ENCODE results near the gene PLD3.
A peak's percentile ranks its signal among the peaks of the same experiment; 100 is the strongest.
"Not testable (repeated sequence)": the region's sequence is repeated elsewhere in the genome, so short reads cannot be mapped to it uniquely, and the experiment has no call there.

Gene PLD3

DNA sequence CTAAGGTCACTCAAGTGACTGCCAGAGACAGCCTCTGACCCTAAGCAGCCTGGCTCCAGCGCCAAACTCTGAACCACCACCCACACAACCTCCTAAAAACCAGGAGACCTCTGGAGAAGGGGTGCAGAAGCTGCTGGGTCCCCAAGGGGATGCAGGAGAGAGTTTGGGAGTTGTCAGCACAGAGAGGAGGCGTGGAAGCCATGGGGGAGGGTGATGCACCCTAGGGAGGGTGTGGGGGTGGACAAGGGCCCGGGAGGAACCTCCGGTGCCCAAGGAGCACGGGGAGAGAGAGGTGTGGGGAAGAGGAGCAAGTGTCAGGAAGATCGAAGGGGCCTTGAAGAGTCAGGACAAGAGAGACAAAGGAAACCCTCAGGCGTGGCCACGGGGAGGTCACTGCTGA lies 43.6 kb downstream of the PLD3 start:
- no peak for DNase-seq

DNA sequence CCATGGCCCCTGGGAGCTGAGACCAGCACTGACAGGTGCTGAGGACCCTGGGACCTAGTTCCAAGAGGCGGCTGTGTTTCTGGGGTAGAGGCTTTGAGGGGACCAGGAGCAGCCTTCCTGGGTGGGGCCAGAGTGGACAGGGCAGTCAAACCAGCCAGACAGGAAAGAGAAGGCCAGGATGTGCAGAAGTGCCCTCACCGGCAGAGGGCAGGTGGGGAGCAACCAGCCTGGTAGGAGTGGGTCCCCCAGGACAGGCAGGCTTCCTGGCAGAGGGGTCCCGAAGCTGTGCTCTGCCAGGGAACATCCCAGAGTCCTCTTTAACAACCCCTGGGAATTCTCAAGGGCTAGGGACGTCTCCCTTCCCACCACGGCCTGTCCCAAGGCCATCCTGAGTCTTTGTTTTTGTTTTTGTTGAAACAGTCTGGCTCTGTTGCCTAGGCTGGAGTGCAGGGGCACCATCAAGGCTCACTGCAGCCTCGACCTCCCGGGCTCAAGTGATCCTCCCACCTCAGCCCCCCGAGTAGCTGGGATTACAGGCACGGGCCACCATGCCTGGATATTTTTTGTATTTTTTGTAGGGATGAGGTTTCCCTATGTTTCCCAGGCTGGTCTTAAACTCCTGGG lies 44.5 kb downstream of the PLD3 start:
- DNase-seq = no peak

DNA sequence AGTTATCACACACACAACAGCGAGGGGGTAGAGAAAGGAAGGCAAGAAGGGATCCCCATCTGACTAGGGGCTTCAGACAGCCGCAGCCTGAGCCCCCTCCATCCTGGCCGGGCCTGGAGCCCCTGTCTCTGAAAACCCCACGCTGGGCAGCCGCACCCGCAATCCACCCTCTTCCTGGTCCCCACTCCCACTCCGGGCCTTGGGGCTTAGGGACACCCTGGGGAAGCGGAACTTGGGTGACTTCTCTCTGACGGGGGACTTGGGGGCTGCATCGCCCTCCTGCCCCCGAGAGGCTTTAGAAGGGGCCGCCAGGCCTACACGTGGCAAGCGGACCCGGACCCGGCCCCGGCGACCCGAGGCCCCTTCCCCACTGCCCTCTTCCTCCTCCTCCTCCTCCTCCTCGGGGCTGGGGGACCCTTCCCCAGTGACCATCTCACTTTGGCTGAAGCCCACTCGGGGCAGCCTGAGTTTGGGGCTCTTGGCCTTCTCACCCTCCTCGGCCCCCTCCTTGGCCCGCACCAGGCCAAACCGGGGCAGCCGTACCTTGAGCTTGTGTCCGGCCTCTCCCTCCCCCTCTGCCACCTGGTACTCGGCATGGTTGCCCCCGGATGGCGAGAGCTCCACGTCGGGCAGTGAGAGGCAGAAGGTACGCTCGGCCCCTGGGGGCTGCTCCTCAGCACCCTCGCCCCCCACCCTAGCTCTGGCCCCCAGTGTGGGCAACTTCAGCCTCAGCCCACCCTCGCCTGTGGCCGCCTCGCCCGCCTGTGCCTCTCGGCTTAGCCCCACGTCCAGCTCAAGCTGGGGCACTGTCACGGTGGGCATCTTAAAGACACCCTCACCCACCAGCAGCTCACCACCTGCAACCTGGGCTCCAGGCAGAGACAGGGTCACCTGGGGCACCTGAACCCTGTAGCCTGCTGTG lies 45.7 kb downstream of the PLD3 start:
- DNase-seq = no peak

DNA sequence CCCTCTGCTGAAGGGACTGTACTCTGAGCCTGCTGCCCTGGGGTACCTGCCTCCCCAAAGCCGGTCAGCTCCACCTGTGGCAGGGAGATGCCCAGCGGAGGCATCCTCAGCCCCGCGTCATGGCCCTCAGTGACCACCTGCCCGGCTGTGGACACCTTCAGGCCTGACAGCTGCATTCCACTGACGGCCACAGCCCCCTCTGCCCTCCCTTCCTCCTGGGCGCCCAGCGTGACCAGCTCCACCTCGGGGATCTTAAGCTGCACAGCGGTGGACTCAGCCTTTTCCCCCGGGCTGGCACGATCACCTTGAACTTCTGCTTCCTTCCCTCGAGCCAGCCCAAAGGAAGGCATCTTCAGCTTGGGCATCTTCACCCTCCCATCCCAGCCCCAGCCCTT lies 46.3 kb downstream of the PLD3 start:
- DNase-seq = no peak

DNA sequence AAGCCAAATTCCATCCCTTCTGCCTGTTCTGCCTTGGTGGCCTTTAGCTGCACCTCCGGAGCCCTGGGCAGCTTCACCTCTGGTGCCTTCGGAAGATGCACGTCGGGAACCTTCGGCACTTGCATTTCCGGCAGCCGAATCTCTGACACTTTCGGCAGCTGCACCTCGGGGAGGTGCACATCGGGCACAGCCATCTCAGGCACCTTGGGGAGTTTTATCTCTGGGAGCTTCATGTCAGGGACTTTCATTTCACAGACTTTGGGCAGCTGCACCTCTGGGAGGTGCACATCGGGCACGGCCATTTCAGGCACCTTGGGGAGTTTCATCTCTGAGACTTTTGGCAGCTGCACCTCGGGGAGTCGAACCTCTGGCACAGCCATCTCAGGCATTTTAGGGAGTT lies 47.5 kb downstream of the PLD3 start:
- DNase-seq = no peak

DNA sequence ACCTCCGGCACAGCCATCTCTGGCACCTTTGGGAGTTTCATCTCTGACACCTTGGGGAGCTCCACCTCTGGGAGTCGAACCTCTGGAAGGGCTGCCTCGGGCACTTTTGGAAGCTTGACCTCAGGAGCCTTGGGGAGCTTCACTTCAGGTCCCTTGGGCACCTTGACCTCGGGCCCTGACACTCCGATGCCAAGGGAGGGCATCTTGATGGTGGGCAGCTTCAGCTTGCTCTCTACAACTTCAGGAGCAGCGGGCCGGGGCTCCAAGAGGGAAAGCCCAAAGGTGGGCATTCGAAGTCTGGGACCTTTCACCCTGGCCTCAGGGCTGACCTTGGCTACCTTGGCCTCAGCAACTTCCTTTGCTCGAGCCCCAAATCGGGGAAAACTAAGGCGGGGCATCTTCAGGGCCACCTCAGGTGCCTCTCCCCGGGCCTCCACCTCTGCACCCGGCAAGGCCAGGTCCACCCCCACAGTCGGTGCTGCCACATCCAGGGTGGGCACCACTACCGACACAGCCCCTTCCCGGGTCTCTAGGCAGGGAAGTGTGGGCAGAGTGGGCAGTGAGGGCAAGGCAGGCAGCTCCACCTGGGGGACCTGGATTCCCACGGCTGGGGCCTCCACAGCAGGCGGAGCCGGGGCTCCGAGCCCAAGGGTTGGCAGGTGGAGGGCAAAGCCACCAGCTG lies 48.5 kb downstream of the PLD3 start:
- DNase-seq = no peak

DNA sequence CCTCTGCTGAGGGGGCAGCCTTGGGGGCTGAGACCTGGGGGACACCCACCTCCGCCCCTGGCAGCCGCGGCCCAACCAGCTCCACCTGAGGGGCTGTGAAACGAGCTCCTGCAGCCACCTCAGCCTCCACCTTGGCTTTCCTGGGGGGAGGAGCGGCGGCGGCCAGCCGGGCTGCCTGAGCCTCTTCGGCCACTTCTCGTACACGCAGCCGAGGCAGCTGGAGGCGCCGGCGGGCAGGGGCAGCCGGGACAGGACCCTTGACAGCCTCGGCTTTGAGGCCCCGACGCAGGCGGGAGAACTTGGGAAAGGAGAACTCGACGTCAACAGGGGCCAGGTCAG lies 49.0 kb downstream of the PLD3 start:
- DNase-seq = no peak

DNA sequence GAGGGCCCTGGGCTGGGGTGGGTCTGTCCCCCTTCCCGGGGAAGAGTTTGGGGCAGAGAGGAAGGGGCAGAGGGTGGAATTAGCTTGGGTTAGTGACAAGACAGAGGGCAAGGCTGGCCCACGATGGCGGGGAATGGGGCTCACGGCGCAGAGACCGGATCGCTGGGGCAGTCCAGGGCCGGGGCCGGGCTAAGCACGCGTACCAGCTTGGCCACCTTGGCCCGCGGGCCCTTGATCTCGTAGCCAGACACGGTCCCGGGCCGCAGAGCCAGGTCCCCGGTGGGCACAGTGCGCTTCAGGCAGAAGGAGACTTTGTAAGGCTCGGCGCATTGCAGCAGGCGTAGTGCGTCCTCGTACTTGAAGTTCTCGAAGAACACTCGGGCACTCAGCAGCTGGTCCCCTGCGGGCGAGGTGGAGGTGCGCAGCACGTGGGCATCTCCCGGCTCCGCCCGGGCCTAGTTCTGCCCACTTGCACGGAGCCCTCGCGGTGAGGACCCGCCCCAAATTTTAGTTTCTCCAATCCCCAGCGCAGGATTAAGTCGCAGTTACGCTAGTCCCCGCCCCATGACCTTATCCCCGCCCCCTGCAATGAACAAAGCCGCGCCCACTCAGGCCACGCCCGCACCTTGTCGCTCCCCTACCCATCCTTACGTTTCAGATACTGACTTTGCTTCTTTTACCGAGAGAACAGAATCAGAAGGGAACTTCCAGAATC lies 50.1 kb downstream of the PLD3 start:
- DNase-seq = peak; percentile 64

DNA sequence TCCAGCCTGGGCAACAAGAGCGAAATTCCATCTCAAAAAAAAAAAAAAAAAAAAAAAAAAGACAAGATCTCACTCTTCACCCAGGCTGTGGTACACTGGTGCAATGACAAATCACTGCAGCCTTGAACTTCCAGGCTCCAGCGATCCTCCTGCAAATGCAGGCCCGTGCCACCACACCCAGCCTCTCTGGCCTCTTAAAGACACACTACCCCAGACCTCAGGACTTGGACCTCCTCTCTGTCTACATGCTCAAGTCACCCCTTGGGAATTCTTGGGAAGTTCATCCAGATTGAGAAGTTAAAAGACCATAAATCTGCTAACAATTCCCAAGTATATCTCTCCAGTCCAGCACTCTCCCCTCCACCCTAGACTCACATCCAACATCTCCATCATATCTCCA lies 52.1 kb downstream of the PLD3 start:
- DNase-seq = no peak

DNA sequence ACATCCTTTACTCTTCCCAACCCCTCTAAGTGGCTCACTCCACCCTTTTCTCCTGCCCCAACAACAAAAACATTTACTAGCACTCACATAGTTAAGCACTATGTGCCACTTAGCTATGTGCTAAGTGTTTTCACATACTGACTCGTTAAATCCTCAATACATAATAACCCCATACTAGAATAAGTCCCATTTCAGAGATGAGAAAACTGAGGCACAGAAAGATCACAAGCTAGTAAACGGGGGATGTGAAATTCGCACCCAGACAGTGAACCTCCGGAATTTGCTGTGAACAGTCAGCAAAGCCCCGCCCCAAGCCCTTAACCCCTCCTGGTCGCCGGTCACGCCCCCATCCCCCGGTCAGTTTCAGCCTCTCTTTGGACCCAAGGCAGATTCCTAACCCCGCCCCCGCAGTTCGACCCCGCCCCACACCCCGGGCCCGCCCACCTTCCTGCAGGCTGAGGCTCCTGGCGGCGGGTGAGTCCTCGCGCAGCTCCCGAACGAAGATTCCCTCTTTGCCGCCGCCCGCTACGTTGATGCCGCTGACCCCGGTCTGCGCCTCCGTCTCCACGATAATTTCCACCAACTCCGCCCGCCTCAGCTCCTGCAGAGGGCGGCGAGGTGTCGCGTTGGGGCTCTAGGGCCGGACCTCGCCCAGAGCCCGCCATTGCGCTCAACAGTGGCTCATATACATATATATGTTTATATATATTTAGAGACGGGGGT lies 54.9 kb downstream of the PLD3 start:
- DNase-seq = no peak

DNA sequence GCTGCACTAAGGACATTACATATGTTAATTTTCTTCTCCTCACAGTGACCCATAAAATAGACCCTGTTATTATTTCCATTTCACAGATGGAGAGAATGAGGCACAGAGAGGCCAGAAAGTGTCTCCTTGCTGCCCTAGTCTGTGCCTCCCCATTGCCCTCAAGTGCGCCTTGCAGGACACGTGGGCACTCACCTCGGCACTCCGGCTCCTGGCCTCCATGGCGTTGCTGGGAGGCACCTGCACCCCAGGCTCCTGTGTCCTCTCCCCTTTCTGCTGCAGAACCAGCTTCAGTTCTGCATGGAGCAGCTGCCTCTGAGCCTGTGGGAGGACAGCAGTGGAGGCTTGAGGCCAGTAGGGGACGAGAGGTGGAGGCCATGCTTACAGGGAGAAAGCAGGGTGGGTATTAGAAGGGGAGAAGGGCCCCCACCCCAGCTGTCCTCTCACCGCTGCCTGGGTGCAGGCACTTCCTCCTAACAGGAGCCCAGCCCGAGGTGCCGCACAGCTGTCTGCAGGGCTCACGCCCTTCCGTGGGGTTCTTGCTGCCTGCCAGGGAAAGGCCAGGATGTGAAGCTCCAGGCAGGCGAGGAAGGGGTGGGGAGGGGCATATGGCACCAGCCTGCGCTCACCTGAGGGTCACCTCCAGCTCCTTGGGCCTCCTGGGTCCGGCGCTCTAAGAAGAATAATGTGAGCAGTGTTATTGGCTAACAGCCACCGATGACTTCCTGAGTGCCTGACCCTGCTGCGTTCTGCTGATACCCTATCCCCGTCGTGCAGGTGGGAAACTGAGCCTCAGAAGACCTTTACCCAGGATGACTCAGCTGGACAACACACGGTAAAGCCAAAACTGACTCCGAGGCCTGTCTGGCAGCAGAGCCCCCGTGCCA lies 59.5 kb downstream of the PLD3 start:
- DNase-seq = no peak

DNA sequence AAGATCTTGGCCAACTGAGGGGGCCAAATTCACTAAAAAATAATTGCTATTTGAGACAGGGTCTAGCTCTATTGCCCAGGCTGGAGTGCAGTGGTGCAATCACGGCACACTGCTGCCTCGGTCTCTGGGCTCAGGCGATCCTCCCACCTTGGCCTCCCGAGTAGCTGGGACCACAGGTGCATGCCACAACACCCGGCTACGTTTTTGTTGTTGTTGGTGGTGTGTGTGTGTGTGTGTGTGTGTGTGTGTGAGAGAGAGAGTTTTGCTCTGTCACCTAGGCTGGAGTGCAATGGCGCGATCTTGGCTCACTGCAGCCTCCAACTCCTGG lies 60.1 kb downstream of the PLD3 start:
- not testable (repeated sequence) for DNase-seq

DNA sequence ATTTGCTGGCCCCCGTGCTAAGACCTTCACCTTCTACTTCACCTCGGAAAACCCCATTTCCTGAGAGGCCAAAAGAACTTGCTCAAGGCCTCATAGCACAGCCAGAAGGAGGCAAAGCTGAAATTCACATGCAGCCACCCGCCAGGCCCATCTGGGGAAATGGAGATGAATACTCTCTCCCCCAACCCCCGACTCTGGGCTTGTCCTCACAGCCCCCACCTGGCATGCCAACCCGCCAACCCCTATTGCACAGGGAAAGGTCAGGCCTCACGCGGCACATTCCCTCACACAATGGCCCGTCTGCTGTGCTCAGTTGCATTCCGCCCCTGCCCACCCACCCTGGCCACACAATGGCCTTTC lies 61.5 kb downstream of the PLD3 start:
- no peak for DNase-seq

DNA sequence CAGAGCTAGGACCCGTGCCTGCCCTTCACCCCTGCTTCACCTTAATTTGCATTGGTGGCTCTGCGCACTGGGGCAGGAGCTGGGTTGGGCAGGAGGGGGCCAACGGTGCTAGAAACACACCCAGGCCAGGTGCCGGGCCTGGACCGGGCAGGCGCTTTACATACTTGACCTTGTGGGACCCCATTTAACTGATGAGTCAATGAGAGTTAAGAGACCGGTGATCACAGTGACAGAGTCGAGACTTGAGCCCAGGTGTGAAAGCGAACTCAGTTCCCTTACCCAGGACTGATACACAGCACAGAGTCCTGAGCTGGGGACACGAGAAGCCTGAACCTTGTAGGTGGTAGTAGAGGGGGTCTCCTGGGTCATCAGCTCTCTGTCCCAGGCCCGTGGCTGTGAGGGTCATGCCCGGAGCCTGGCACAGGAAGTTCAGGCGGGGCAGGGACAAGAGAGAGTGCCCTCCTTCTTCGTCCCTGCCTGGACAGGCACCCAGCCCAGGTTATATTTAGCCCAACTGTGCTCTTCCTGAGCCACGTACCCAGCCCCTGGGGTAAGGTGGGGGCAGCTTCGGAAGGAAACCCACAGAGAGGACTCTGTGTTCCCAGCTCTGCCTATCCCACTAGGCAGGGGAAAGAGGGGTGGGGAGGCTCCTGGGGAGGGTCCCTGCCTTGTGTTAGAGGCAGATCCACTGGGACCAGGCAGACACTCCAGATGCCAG lies 62.8 kb downstream of the PLD3 start:
- no peak for DNase-seq

DNA sequence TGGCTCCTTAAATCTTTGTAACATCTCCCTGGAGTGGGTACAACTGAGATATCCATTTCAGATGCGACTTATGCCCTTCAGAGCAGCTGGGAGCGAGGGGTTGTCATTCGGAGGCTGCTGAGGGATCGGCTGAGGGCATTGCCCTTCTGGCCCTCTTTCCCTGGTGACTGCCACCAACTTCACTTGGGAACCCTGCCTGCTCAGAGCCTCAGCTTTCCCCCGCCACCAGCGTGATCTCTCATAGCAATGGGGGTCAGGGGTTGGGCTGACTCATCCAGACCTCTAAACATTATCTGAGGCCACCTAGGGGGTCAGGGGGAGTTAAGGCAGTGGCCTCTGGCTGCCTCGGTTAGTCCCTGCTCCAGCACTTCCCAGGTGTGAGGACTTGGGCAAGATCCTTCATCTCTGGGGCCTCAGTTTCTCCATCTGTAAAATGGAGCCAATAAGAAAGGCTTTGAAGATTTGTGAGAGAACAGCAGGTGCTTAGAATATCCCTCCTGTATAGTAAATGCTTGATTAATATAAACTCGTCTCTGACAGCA lies 63.5 kb downstream of the PLD3 start:
- no peak for DNase-seq

DNA sequence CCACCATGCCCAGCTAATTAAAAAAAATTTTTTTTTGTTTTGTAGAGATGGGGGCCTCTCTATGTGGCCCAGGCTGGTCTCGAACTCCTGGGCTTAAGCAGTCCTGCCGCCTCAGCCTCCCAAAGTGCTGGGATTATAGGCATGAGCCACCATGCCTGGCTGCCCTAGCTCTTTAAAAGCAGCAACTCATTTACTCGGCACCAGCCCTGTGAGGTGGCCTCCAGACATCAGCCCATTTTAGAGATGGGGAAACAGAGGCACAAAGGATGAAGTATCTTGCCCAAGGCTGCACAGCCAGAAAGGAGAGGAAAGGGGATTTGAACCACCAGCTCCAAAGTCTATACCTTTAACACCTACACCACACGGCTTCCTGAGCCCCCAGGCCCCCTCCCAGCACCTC lies 64.4 kb downstream of the PLD3 start:
- no peak for DNase-seq

DNA sequence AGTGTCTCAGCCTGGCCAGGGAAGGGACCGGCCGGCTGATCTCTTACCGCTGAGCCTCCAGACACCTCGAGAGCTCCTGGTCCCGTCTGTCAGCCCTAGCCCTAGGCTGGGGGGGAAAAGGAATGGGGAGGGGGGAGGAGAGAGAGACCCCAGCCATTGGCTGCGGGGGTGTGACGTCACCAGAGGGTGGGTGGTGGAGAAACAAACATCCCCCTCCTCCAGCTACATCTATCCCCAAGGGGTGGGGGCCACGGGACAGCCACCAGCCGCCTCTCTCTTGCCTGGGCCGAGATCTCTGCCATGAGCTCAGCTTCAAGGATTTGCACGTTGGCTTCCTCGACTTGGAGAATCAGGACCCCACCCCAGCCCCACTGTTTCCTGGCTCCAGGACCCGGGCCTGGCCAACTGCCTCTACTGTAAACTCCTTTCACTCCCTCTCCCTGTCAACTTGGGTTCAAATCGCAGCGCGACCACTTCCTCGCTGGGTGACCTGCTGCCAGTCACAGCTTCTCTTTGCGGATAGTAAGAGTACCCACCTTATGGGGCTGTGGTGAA lies 64.9 kb downstream of the PLD3 start, which contains the start of gene PRX:
Gene PRX, minus strand, starts transcription at position 88 of the 555 bp plus-strand sequence. CDS start 5,446 bp downstream, outside the sequence.
- DNase-seq = no peak

DNA sequence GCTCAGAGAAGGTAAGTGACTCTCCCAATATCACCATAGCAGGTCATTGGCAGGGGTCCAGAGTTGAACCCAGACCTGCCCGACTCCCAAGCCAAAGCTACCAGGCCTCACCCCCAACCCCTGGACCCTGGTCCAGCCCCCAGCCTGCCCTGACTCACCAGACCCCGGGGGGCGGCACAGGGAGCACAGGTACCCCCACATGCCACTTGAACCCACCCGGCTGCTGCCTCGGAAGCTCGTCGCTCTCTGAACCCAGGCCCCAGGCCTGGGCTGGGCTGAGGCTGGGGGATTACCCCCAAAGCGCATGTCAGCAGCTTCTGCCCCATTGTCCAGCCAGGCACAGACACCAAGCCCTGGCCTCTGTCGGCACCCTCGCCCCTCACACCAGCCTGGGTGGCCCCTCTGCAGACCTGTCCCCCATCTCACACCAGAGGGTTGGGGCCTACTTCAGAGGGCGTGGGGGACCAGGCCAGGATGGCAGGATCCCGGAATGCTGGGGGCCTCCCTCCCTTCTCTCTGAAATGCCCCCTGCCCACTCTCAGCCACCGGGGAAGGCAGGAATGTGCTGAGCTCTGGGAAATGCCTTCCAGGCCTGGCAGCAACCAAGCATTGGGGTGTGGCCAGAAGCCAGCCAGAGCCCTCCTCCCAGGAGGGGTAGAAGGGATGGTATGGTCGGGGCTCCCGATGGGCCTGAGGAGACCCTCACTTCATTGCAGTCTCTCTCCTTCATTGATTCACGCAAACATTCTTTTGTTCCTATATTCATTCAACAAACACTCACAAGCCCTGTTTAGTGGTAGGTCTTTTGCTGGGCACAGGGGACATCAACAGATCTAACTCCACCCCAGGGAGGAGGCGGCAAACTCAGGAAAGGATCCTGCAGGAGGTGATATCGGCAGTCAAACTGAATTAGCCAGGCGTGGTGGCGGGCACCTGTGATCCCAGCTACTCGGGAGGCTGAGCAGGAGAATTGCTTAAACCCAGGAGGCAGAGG lies 66.3 kb downstream of the PLD3 start:
- no peak for DNase-seq

DNA sequence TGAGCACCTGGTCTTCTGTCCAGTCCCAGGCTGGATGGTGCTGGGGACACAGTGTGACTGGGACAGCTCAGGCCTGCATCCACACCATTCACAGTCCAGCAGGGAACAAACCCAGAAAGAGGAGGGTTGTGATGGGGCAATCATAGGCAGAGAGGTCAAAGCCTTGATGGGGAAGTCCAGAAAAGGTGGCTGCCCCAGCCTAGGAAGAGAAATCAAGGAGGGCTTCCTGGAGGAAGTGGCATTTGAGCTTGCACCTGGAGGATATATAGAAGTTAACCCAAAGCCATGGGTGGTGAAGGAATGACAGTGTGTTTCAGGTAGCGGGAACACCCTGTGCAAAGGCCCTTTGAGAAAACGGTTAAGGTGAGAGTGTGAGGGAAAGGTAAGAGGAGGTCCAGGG lies 67.3 kb downstream of the PLD3 start:
- no peak for DNase-seq

Measured in retina (tissue), 1 donor.